GM19043 (cell line): ENCODE data around the gene NCR2.

Source experiments
- ATAC-seq: cut with Tn5 transposase; IDR thresholded peaks from one replicate; pipeline ENCODE4 v1.9.1; 2021; ENCODE audit warnings: low read depth; ENCODE audit not compliant: unreplicated experiment

Gene NCR2

DNA sequence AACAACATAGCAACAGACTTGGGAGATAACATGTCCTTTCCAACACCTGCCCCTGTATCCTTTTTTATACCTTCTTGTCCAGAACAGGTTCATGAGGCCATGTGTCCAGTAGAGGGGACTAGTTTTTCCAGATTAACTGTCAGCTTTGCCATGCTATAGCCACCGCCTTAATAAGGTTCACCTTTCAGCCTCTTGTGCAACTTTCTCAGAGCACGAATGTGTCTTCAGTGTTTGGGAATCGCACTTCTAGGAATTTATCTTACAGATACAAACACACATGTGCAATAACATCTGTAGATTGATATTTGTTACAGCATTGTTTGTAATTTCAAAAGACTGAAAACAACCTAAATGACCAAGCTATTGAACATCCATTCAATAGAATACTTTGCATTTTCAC, 21.4 kb downstream of the NCR2 start:
- no peak for ATAC-seq

- ATAC-seq, result no peak
Observed at GRCh38 chr6:41358503-41358902, 23.1 kb downstream of the NCR2 start.

- no peak for ATAC-seq
Observed at GRCh38 chr6:41359617-41360313, 24.4 kb downstream of the NCR2 start.

GRCh38 chr6:41360314-41360685, 24.9 kb downstream of the NCR2 start:
- ATAC-seq, result no peak

GRCh38 chr6:41366150-41366549, 30.7 kb downstream of the NCR2 start:
- ATAC-seq, result no peak

- no peak for ATAC-seq
Observed at GRCh38 chr6:41367061-41367460, 31.7 kb downstream of the NCR2 start.

DNA sequence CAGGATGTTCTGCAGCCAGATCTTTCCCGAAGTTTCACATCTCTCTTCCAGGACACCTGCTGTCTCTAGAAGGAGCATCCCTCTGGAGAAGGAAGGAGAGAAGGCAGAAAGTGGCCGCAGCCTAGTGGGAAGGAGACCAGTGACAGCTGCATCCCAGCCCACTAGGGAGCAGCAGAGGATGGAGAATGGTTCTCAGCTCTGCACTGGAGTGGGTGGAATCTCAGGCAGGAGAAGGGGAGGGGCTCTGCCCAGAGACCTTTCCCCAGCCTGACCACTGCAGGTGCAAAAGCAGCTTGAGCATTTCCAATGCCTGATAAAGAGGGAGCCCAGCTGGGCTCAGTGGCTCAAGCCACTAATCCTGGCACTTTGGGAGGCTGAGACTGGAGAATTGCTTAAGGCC, 32.3 kb downstream of the NCR2 start:
- no peak for ATAC-seq

GRCh38 chr6:41370488-41371111, 35.2 kb downstream of the NCR2 start:
- ATAC-seq, result no peak

GRCh38 chr6:41371461-41371991, 36.1 kb downstream of the NCR2 start:
- ATAC-seq, result no peak

GRCh38 chr6:41371992-41372831, 36.8 kb downstream of the NCR2 start:
- no peak for ATAC-seq

DNA sequence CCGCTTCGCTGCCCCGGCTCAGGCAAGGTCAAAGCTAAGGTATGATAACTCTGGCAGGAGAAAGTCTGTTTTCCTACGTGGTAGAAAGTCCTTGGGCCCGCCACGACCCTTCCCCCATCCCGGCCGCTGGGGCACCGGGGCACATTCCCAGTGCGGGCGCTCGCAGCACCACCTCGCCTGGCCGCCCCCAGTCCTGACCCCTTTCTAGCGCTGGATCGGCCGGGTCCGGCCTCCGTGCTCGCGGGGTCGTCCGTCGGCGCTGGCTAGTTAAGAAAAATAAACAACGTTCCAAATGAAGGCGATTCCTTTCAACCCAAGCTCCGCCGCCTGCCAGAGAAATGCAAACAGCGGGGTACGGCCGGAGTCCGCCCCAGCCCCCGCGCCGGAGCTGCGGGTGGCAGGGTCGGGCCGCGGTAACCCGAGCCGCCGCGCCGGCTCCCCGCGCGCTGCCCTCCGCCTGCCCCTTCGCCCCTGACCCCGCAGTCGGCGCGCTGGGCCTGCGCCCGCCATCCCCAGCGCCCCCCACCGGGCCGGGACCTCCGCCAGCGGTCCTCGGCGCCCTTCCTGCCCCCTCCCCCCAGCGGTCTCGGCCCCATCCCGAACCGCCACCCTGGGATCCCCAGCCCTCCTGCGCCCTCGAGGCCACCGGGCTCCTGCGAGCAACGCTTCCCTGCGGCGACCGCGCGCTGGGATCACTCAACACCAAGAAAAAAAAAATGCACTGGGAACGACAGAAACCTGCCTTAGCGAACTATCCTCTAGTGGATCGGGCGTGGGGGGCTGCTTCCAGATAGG, 37.6 kb downstream of the NCR2 start:
- ATAC-seq, result no peak

- ATAC-seq, result no peak
Observed at GRCh38 chr6:41373627-41373918, 38.2 kb downstream of the NCR2 start.

DNA sequence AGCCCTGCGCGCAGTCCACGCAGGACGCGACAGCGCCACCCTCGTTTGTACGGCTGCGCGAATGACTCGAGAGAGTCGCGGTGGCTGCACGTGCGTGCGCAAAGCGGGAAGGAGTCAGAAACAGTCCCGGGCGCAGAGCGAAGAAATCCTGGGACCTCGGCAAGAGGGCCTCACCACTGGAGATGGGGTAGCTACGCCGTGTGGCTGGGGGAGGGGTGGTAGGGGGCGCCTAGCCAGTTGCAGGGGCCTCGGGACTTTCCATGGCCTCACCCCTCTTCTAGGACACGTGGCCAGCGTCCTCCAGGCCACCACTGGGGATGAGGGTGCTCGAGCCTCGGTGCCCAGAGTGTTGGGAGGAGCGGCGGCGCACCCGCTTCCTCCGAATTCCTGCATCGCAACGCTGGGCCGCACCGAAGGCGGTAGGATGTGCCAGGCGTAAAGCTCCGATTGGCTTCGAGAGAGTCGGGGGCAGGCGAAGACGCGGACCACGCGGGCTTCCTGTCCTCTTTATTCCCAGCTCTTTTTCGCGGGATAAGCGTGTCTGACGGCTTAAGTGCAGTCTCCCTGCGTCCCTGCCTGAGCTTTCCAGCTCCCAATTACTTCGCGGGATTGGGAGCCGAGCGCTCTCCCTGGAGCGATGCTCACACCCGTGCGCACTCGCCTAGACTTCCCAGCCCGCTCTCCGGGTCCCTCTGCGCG, 38.7 kb downstream of the NCR2 start:
- ATAC-seq, result no peak

GRCh38 chr6:41374618-41375590, 39.5 kb downstream of the NCR2 start:
- ATAC-seq, result no peak

DNA sequence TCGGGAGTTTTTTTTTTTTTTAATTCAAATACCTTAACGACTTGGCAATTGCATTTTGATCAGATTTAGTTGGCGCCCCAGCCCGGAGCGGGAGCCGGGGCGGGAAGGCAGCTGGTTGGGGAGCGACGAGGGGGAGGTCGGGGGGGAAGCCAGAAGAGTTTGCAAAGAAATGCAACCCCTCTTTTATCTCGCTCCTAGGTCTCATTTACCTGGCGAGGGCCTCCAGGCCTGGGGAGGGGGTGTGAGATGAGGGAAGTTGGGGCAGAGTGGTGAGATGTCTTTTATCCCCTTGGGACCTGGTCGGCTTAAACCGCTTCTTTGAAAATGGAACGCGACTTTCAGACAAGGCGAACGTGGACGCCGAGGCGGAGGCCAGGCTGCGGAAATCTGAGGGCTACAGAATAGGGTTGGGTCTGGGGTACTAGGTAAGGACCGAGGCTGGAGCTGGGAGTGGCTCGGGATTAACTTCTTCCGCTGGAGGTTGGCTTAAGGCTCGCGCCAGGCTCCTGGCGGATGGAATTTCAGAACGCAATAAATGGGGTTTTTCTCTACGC, 40.3 kb downstream of the NCR2 start:
- ATAC-seq, result no peak

GRCh38 chr6:41376176-41376575, 40.8 kb downstream of the NCR2 start:
- ATAC-seq, result no peak

DNA sequence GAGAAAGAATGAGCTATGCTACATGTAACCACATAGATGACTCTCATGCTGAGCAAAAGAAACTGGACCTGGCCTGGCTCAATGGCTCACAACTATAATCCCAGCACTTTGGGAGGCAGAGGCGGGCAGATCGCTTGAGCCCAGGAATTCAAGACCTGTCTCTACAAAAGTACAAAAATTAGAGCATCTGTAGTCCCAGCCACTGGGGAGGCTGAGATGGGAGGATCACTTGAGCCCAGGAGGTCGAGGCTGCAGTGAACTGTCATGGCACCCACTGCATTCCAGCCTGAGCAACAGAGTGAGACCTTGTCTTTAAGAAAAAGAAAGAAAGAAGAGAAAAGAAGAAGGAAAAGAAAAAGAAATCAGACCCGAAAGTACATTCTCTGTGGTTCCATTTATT, 41.7 kb downstream of the NCR2 start:
- ATAC-seq, result no peak

DNA sequence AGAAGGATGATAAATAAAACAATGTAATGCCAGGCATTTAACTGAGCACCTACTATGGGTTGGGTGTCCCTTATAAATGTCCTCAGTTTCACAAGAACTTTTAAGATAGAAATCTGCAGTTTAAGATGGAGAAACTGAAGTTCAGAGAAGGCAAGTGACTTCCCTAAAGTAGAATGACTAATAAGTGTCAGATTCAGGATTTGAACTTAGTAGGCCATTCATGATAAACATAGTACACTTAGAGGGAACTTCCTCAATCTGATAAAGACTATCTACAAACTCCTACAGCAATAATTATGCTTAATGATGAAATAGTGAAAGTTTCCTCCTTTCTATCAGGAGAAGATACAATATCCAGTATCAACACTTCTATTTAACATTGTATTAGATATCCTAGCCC, 43.9 kb downstream of the NCR2 start:
- ATAC-seq, result no peak

DNA sequence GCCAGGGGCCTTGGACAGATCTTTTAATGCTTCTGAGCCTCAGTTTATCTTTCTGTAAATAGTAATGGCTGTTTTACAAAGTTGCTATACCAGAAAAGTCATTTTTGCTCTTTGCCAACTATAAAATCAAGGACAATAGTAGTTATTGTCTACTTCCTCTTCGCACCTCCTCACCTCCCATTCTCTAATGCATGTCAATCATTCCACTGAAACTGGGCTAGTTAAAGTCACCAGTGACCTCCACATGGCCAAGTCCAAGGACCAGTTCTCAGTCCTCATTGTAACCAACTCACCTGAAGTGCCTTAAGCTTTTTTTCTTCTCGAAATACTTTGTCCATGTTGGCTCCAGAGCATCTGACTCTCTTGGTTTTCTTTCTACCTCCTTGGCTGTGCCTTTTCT, 51.2 kb downstream of the NCR2 start:
- ATAC-seq, result no peak
